GM12874 (cell line): Measurements from ENCODE around the gene PRKCZ.

Experiments used
- CTCF ChIP-seq: IDR thresholded peaks from 2 replicates; pipeline ENCODE4 v1.5.1; 2011; ENCODE audit warnings: low read depth, mild to moderate bottlenecking, control low read depth, low read length, moderate library complexity; ENCODE audit not compliant: insufficient read depth

PRKCZ gene

GRCh38 chr1:2151911-2152310, 101.7 kb downstream of the PRKCZ start:
- TF ChIP-seq CTCF, result no peak

DNA sequence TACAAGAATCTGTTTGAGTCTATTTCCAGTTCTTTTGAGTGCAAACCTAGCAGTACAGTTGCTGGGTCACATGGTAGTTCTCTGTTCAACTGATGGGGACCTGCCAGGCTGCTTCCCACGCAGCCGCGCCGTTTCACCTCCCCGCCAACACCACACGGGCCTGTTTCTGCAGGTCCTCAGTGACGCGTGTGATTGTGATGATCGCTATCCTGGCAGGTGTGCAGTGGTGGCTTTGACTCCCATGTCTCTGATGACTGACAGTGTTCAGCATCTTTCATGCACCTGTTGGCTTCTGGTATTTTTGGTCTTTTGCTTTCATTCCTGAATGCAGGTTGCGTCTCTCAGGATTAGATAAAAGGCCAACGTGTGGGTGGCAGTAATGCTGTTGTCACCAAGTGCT, 102.7 kb downstream of the PRKCZ start:
- TF ChIP-seq CTCF, result no peak

GRCh38 chr1:2154022-2154421, 103.8 kb downstream of the PRKCZ start:
- no peak for TF ChIP-seq CTCF

DNA sequence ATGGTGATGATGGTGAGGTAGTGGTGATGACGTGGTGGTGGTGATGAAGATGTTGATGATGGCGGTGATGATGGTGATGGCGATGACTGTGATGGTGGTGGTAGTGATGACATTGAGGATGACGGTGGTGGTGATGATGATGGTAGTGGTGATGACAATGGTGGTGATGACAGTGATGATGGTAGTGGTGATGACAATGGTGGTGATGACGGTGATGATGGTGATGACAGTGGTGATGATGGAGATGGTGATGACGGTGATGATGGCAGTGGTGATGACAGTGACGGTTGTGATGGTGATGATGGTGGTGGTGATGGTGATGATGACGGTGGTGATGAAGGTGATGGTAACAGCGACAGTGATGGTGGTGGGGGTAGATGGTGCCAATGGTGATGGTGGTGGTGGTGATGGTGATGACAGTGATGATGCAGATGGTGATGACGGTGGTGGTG, 105.0 kb downstream of the PRKCZ start:
- TF ChIP-seq CTCF, result no peak

DNA sequence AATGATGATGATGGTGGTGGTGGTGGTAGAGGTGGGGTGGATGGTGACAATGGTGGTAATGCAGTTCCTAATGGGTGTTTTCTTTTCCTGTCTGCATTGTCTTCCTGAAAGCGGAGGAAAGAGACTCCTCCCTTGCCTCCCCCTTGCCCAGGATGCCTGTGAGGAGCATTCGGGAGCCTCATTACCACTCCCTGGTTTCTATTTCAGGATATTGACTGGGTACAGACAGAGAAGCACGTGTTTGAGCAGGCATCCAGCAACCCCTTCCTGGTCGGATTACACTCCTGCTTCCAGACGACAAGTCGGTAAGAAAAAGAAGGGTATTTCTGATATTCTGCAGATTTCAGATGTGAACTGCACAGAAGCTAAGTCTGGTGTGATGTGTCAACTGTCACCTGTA, 105.6 kb downstream of the PRKCZ start:
- no peak for TF ChIP-seq CTCF

DNA sequence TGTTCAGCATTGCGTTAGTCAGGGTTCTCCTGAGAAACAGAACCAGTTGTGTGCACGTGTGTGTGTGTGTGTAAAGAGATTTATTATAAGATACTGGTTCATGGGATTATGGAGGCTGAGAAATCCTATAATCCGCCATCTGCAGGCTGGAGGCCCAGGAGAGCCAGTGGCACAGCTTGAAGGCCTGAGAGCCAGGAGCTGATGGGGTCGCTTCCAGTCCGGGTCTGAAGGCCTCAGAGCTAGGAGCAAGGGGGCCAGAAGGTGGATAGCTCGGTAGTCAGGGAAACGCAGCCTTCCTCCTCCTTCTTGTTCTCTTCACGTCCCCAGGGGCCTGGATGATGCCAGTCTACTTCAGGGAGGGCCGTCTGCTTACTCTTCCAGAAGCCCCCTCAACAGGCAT, 106.7 kb downstream of the PRKCZ start:
- TF ChIP-seq CTCF, result no peak

DNA sequence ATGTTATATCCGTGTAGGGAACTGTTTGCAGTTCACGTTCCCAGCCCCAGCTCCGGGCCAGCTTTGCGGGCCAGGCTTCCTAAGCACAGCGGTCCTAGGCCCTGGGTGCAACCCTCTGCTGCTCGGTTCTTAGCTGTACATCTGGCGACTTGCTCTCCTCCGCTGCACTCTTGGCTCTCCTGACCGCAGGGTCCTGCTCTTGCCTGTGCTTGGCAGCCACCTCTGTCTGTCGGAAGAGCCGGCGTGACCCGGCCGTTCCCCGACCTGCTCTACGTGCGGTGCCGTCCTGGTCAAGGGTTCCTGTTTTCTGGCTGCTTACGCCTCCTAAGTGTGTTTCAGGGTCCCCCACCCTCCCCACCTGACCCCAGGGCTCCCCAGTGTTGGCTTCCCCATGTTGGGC, 107.6 kb downstream of the PRKCZ start:
- no peak for TF ChIP-seq CTCF

DNA sequence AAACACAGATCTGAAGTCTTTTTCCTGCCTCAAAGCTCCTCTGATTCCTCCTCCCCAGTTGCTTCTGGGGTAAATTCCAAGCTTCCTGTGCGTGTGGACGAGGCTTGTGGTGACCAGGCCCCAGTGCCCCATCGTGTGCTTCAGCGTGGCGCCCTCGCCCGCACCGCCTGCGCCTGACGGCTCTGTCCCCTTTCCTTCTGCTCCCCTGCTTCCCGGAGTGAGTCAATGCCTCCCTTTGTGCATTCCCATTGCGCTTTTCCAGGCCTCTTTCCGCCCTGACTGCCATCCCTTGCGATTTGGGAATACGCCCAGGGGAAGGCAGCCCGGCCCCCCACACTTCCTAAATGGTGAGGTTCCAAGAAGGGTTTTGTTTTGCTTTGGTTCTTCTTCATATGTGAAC, 108.1 kb downstream of the PRKCZ start:
- TF ChIP-seq CTCF, result no peak
